Sigmoid colon (tissue), 4 donors: ENCODE data around the gene ELMOD3.

Experiments used
- CTCF ChIP-seq, 4 experiments: fragments of 450-650 bp in 3 of 4; fragments of 200-600 bp in 1 of 4; IDR thresholded peaks; one replicate each; pipeline ENCODE4 v1.5.1; 2016 to 2019; ENCODE audit warnings: antibody characterized with exemption in 4 of 4, mild to moderate bottlenecking in 3 of 4, moderate library complexity in 2 of 4
- EP300 ChIP-seq, 4 donors: sonication (generic); formaldehyde crosslinking; IDR thresholded peaks; one replicate each; pipeline ENCODE4 v1.6.1; 2017; ENCODE audit warnings: antibody characterized with exemption in 4 of 4
- POLR2A ChIP-seq, 2 donors: fragments of 450-650 bp; IDR thresholded peaks; one replicate each; pipeline ENCODE4 v1.6.1; 2016; ENCODE audit warnings: antibody characterized with exemption in 2 of 2, mild to moderate bottlenecking in 2 of 2, moderate library complexity in 2 of 2
- POLR2AphosphoS5 ChIP-seq, 4 donors: sonication (generic); formaldehyde crosslinking; IDR thresholded peaks; one replicate each; pipeline ENCODE4 v1.6.1; 2017; ENCODE audit warnings: antibody characterized with exemption in 4 of 4

- TF ChIP-seq POLR2AphosphoS5 (IDR thresholded peaks at IDR 0.05) (no peak), CTCF (IDR thresholded peaks at IDR 0.05) (no peak), POLR2A (IDR thresholded peaks at IDR 0.05) (no peak), EP300 (IDR thresholded peaks at IDR 0.05) (no peak)
Measured at GRCh38 chr2:85367180-85367579, 12.6 kb downstream of the ELMOD3 start.
